ENCODE results near the gene SLC22A1.
"Not testable (repeated sequence)": the region's sequence is repeated elsewhere in the genome, so short reads cannot be mapped to it uniquely, and the experiment has no call there.

SLC22A1 gene

GRCh38 chr6:160121558-160121957 is at the start of gene SLC22A1:
Gene SLC22A1, plus strand, starts transcription at chr6:160121815. Its CDS starts 121 bp downstream, at chr6:160121936.
- DNase-seq = no peak

GRCh38 chr6:160073272-160073671 is 48.3 kb upstream of the SLC22A1 start:
- no peak for DNase-seq

- no peak for DNase-seq
These were observed 45.6 kb upstream of the SLC22A1 start for GRCh38 chr6:160076009-160076408.

GRCh38 chr6:160077024-160077423 is 44.6 kb upstream of the SLC22A1 start:
- DNase-seq = no peak

- no peak for DNase-seq
These were observed 44.1 kb upstream of the SLC22A1 start for GRCh38 chr6:160077526-160077925.

DNA sequence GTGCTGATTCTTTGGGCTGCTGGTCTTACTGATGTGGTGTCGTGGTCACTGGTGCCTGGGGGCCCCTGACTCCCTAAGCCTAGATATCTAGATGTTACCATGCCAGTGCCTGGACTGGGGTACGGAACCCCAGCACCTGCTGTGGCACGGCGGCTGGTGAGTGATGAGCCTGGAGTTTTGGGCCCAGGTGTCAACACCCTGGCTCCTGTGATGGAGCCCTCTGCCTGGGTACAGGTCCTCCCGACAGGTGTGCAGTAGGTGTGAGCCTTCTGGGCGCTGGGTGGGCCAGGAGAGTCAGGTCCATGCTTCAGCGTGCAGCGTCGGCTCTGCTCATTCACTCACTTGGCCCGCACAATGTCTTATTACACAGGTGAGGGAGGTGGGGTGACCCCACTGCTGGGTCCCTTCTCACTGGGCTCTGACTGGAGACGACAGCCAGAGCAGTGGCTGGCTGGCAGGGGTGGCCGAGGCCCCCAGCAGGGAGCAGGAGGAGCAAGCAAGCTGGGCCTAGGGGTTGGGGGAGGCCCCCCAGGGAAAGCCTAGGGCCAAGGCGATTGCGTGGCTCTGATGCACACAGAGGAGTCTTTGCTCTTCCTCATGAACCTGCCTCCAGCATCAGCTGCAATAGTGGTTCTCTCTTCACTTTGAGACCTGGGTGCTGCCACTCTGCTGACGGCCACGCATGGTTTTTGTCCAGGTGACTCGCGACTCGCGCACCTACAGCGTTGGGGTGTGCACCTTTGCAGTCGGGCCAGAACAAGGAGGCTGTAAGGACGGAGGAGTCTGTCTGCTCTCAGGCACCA is 42.5 kb upstream of the SLC22A1 start:
- DNase-seq = no peak

GRCh38 chr6:160079686-160080043 is 42.0 kb upstream of the SLC22A1 start:
- DNase-seq = no peak

DNA sequence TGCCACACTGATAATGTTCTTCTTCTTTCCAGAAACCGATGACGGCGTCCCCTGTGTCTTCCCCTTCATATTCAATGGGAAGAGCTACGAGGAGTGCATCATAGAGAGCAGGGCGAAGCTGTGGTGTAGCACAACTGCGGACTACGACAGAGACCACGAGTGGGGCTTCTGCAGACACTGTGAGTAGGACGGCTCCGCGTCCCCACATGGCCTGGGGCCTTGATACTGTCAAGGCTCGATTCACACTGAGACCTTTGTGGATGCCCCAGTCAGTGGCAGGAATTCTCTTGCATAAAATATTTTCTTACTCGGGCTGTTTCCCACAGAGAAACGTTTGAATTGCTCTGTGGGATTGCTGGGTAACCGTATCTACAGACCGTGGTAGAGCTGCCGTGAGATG is 41.5 kb upstream of the SLC22A1 start:
- DNase-seq = no peak

GRCh38 chr6:160081398-160081797 is 40.2 kb upstream of the SLC22A1 start:
- DNase-seq = no peak

GRCh38 chr6:160082627-160083026 is 39.0 kb upstream of the SLC22A1 start:
- DNase-seq = no peak

GRCh38 chr6:160084198-160084776 is 37.3 kb upstream of the SLC22A1 start:
- DNase-seq = no peak

DNA sequence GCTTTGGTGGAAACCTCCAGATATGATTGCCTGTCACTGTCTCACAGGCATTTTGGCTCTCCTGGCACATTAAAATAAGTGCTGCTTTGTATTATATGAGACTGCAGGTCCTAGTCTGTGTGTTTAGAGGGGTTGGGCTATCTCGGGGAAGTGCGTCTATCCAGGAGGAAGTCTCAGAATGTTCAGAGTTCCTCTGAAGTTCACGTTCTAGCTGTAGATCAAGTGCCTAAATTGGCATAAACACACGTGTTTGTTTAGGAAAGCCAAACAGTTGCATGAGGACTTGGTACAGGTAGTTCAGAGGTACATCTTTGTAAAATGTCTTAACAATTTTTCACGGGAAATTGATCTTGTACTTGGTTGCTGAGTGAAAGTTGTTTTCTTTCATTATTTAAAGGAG is 36.4 kb upstream of the SLC22A1 start:
- no peak for DNase-seq

DNA sequence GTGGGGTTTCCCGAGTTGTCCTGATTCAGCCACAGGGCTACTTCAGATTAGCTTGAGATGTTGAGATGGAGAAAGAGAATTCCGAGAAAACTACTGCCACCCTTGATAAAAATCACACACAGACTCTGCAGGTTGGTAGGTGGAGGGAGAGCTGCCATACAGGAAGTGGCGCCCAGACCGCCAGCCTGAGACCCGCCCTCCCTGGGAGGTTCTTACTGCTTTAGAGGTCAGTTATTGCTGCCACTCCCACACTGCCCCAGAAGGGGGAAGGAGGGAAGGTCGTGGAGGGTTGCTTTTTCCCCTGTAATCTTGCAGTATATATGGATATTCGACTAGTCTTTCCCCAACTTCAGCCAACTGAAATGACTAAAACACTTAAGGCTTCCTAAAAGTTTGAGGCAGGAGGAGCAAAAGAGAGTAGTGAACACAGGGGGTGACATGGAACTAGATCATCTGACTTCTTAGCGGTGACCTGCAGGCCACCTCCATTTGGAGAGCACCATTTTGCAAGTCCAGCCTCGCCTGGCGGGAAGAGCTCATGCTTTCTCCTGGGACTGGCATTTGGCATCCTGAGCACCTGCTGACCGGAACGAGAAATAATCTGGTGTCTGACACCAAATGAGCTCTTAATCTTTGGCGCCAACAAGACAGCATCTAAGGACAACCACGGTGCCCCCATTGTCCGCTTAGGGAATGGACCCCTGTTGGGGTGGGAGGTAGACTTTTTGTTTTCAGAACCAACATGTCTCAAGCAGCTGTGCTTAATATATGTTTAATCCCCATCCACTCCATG is 35.7 kb upstream of the SLC22A1 start:
- peak; percentile 15 for DNase-seq

DNA sequence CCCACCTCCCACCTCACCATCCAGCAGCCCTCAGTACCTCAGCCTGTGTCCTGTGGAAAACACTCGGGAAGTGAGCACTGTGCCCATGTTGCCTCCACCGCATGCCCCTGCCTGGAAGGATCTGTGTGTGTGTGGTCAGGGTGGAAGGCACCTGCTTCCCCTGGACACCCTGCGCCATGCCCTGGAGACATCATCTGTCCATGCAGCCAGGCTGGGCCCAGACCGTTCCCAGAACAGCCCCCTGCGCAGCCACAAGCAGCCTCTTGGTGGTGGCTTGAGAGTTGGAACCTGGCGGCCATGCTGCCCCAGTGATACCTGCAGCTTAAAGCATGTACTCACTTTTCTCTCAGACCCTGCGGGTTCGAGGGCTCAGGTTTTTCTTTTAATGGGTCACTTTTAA is 34.9 kb upstream of the SLC22A1 start:
- no peak for DNase-seq

DNA sequence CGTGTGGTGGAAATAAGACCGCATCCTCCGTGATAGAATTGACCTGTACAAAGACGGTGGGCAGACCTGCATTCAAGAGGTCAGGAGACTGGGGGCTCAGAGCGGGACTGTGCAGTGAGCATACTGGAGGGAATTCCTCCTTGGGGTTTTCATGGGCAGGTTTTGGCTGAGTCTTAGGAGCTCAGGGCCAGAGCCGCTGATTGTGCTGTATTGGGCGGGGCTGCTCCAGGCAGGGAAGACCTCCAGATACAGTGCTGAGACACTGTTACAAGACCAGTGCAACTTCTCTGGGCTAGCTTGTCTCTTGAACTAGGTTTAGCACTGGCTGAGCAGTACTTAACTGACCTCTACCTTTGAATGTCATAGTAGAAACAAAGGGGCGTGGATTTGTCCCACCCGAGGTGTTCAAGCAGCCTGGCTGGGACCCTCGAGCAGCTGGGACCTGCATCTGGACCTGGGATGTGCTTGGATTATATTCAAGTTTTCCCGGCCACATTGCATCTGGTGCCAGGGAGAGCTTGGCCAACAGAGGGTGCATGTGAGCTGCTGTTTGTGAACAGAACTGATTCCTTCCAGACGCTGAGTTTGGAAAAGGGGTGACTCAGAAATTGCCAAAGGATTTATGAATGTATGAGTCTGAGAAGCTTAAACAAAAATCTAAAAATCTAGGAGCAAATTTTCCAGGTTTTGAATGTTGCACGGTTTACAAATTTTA is 33.4 kb upstream of the SLC22A1 start:
- peak; percentile 53 for DNase-seq

DNA sequence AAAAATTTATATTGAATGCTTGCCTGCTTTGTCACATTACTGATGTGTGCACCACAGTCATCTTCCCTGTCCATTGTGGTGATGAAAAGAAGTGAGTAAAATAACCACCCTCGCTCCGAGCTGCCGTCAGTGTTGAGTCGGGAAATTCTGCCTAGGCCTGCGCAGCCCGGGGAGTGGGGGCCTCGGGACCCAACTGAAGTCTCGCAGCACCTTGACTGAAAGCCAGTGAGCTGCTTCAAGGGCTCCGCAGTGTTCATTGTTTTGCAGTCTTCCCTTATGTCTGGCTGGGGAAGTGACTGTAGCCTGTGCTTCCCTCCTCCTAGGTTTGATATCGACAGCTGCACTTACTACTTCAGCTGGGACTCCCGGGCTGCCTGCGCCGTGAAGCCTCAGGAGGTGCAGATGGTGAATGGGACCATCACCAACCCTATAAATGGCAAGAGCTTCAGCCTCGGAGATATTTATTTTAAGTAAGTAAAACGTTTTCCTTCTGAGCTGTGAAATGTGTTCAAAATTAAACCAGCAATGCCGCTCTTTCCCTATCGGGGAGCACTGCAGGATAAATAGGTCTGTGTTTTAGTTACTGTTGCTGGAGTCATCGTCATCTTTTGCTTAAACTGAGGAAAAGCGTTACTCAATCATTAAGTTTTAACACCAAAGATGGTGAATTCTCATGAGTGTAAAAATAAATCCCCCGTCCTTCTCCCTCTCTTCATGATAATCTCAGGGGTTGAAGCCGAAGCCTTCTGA is 32.7 kb upstream of the SLC22A1 start:
- no peak for DNase-seq

DNA sequence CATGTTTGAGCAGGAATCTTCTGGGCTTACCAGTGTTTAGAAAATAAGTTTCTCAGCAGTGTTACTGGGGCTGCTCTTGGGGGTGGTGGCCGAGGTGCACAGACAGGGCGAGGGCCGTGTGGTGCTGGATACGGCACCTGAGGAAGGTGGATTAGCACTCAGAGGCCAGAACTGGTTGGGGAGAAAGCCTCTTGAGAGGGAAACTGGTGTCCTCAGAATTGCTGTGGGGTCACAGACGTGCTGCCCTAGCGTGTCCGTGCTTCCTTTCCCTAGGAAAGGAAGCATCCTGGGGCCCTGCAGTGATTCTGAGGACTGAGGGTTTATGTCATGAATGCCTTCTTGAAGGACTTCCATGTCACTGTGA is 32.1 kb upstream of the SLC22A1 start:
- no peak for DNase-seq

- not testable (repeated sequence) for DNase-seq
These were observed 31.0 kb upstream of the SLC22A1 start for GRCh38 chr6:160090442-160091239.

DNA sequence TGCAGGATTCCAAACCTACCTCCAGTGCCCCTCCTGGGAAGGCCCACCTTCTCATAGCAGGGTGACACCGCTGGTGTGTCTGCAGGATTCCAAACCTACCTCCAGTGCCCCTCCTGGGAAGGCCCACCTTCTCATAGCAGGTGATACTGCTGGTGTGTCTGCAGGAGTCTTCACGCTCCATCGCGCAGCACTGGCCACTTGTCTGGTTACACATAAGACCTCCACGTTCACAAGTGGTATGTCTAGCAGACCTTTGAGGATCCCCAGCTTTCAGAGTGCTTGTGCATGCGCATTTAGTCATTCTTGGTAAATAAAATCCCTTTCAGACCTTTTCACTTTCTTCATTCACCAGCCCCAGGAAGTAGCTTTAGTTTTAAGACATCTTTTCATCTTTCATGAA is 29.4 kb upstream of the SLC22A1 start:
- not testable (repeated sequence) for DNase-seq

- DNase-seq = no peak
These were observed 29.0 kb upstream of the SLC22A1 start for GRCh38 chr6:160092602-160093001.

- DNase-seq = no peak
These were observed 28.6 kb upstream of the SLC22A1 start for GRCh38 chr6:160093061-160093460.

GRCh38 chr6:160093946-160094345 is 27.7 kb upstream of the SLC22A1 start:
- no peak for DNase-seq

Data from hematopoietic multipotent progenitor cell treated with erythropoietin and hydrocortisone succinate and interleukin-3 and kit ligand, for 4 days (in vitro differentiated cells).